ENCODE results near the gene RBM17.
"Not testable (repeated sequence)": the region's sequence is repeated elsewhere in the genome, so short reads cannot be mapped to it uniquely, and the experiment has no call there.

Gene RBM17

GRCh38 chr10:6088721-6089333, at the start of gene RBM17:
Gene RBM17, plus strand, starts transcription at chr10:6089034. Its CDS starts 8,032 bp downstream, at chr10:6097066.
- H3K36me3 Mint-ChIP-seq (ENCODE audit: low read depth) = peaks cover 27% of the 10 kb centered on the region
- H3K4me1 Mint-ChIP-seq = peaks cover 77% of the 10 kb centered on the region
- H3K27ac Mint-ChIP-seq = peak within 1 kb of the TSS; percentile 81

GRCh38 chr10:6039711-6040110, 49.1 kb upstream of the RBM17 start:
- ATAC-seq (no peak), DNase-seq (no peak)
- peaks cover 96% of the 10 kb centered on the region for H3K4me1 Mint-ChIP-seq
- H3K36me3 Mint-ChIP-seq (ENCODE audit: low read depth) = peaks cover 94% of the 10 kb centered on the region
- H3K4me3 Mint-ChIP-seq = no peak overlapping the region
- H3K9me3 Mint-ChIP-seq = no peaks in the 10 kb centered on the region
- H3K27me3 Mint-ChIP-seq = no peaks in the 10 kb centered on the region
- peak overlapping the region; percentile 53 for H3K27ac Mint-ChIP-seq

More at GRCh38 chr10:6088721-6089333, at the start of gene RBM17:
- no peaks in the 10 kb centered on the region for H3K9me3 Mint-ChIP-seq
- H3K4me3 Mint-ChIP-seq = peak within 1 kb of the TSS; percentile 93
- H3K27me3 Mint-ChIP-seq = no peaks in the 10 kb centered on the region
- ATAC-seq (peak; percentile 71), DNase-seq (peak; percentile 99)

GRCh38 chr10:6040205-6040604, 48.6 kb upstream of the RBM17 start:
- H3K27me3 Mint-ChIP-seq = no peaks in the 10 kb centered on the region
- no peak overlapping the region for H3K4me3 Mint-ChIP-seq
- no peaks in the 10 kb centered on the region for H3K9me3 Mint-ChIP-seq
- ATAC-seq (no peak), DNase-seq (no peak)
- H3K4me1 Mint-ChIP-seq = peaks cover 96% of the 10 kb centered on the region
- H3K36me3 Mint-ChIP-seq (ENCODE audit: low read depth) = peaks cover 95% of the 10 kb centered on the region
- peak overlapping the region; percentile 45 for H3K27ac Mint-ChIP-seq

GRCh38 chr10:6043377-6043776, 45.5 kb upstream of the RBM17 start:
- H3K4me3 Mint-ChIP-seq = peak overlapping the region; percentile 30
- H3K27me3 Mint-ChIP-seq = not testable (repeated sequence)

GRCh38 chr10:6044060-6044459, 44.8 kb upstream of the RBM17 start:
- H3K36me3 Mint-ChIP-seq (ENCODE audit: low read depth) = peaks cover 92% of the 10 kb centered on the region
- H3K4me3 Mint-ChIP-seq = peak overlapping the region; percentile 78
- ATAC-seq = no peak
- H3K9me3 Mint-ChIP-seq = no peaks in the 10 kb centered on the region
- peak overlapping the region; percentile 99 for H3K27ac Mint-ChIP-seq
- H3K27me3 Mint-ChIP-seq = no peaks in the 10 kb centered on the region
- no peak for DNase-seq
- H3K4me1 Mint-ChIP-seq = peaks cover 94% of the 10 kb centered on the region

More at GRCh38 chr10:6043377-6043776, 45.5 kb upstream of the RBM17 start:
- Mint-ChIP-seq H3K36me3 (ENCODE audit: low read depth) (peaks cover 92% of the 10 kb centered on the region), H3K4me1 (peaks cover 94% of the 10 kb centered on the region), H3K27ac (peak overlapping the region; percentile 99)
- not testable (repeated sequence) for DNase-seq, H3K9me3 Mint-ChIP-seq, ATAC-seq

- H3K4me3 Mint-ChIP-seq = peak overlapping the region; percentile 78
- H3K4me1 Mint-ChIP-seq = peaks cover 94% of the 10 kb centered on the region
- H3K27me3 Mint-ChIP-seq = no peaks in the 10 kb centered on the region
- H3K36me3 Mint-ChIP-seq (ENCODE audit: low read depth) = peaks cover 92% of the 10 kb centered on the region
- no peak for DNase-seq
- peak overlapping the region; percentile 99 for H3K27ac Mint-ChIP-seq
- peak; percentile 76 for ATAC-seq
- no peaks in the 10 kb centered on the region for H3K9me3 Mint-ChIP-seq
Measured at GRCh38 chr10:6044751-6045313, 44.0 kb upstream of the RBM17 start.

- Mint-ChIP-seq H3K27me3 (no peaks in the 10 kb centered on the region), H3K36me3 (ENCODE audit: low read depth) (peaks cover 92% of the 10 kb centered on the region), H3K4me1 (peaks cover 94% of the 10 kb centered on the region), H3K4me3 (peak overlapping the region; percentile 78), H3K27ac (peak overlapping the region; percentile 99), H3K9me3 (no peaks in the 10 kb centered on the region)
- peak; percentile 51 for DNase-seq
- ATAC-seq = peak; percentile 45
Measured at GRCh38 chr10:6045314-6045848, 43.5 kb upstream of the RBM17 start.

- Mint-ChIP-seq H3K27me3 (peaks cover 3% of the 10 kb centered on the region), H3K36me3 (ENCODE audit: low read depth) (peaks cover 93% of the 10 kb centered on the region), H3K4me1 (peaks cover 95% of the 10 kb centered on the region), H3K4me3 (peak overlapping the region; percentile 78), H3K9me3 (no peaks in the 10 kb centered on the region), H3K27ac (peak overlapping the region; percentile 99)
- DNase-seq = no peak
- ATAC-seq = no peak
Measured at GRCh38 chr10:6045878-6046772, 42.7 kb upstream of the RBM17 start.

- DNase-seq (no peak), ATAC-seq (no peak)
- H3K4me1 Mint-ChIP-seq = peaks cover 95% of the 10 kb centered on the region
- peak overlapping the region; percentile 78 for H3K4me3 Mint-ChIP-seq
- peaks cover 90% of the 10 kb centered on the region for H3K36me3 Mint-ChIP-seq (ENCODE audit: low read depth)
- H3K9me3 Mint-ChIP-seq = no peaks in the 10 kb centered on the region
- H3K27me3 Mint-ChIP-seq = peaks cover 3% of the 10 kb centered on the region
- peak overlapping the region; percentile 99 for H3K27ac Mint-ChIP-seq
Measured at GRCh38 chr10:6046773-6047611, 41.8 kb upstream of the RBM17 start.

GRCh38 chr10:6047847-6048246, 41.0 kb upstream of the RBM17 start:
- no peak for DNase-seq
- H3K4me3 Mint-ChIP-seq = peak overlapping the region; percentile 86
- H3K9me3 Mint-ChIP-seq = no peaks in the 10 kb centered on the region
- H3K27ac Mint-ChIP-seq = peak overlapping the region; percentile 93
- no peak for ATAC-seq
- H3K4me1 Mint-ChIP-seq = peaks cover 95% of the 10 kb centered on the region
- H3K27me3 Mint-ChIP-seq = peaks cover 3% of the 10 kb centered on the region
- peaks cover 88% of the 10 kb centered on the region for H3K36me3 Mint-ChIP-seq (ENCODE audit: low read depth)

GRCh38 chr10:6048281-6049030, 40.4 kb upstream of the RBM17 start:
- Mint-ChIP-seq H3K4me3 (peak overlapping the region; percentile 86), H3K4me1 (peaks cover 95% of the 10 kb centered on the region), H3K27ac (peak overlapping the region; percentile 93), H3K27me3 (peaks cover 3% of the 10 kb centered on the region), H3K9me3 (no peaks in the 10 kb centered on the region), H3K36me3 (ENCODE audit: low read depth) (peaks cover 85% of the 10 kb centered on the region)
- no peak for DNase-seq
- no peak for ATAC-seq

GRCh38 chr10:6049031-6049400, 39.8 kb upstream of the RBM17 start:
- Mint-ChIP-seq H3K4me1 (peaks cover 96% of the 10 kb centered on the region), H3K4me3 (peak overlapping the region; percentile 86), H3K27ac (peak overlapping the region; percentile 93), H3K27me3 (peaks cover 3% of the 10 kb centered on the region), H3K36me3 (ENCODE audit: low read depth) (peaks cover 84% of the 10 kb centered on the region), H3K9me3 (no peaks in the 10 kb centered on the region)
- ATAC-seq (no peak), DNase-seq (no peak)

GRCh38 chr10:6050801-6051445, 37.9 kb upstream of the RBM17 start:
- Mint-ChIP-seq H3K9me3 (no peaks in the 10 kb centered on the region), H3K36me3 (ENCODE audit: low read depth) (peaks cover 81% of the 10 kb centered on the region), H3K4me1 (peaks cover 91% of the 10 kb centered on the region), H3K4me3 (peak overlapping the region; percentile 86), H3K27ac (peak overlapping the region; percentile 93), H3K27me3 (peaks cover 3% of the 10 kb centered on the region)
- DNase-seq (peak; percentile 91), ATAC-seq (peak; percentile 59)
